GM10847 (cell line): ENCODE measurements around the gene LHB.

Experiments used
- POLR2A ChIP-seq: IDR thresholded peaks from 2 replicates; pipeline ENCODE4 v1.6.1; 2011; ENCODE audit not compliant: insufficient read length; ENCODE audit errors: extremely low read depth

Gene LHB

DNA sequence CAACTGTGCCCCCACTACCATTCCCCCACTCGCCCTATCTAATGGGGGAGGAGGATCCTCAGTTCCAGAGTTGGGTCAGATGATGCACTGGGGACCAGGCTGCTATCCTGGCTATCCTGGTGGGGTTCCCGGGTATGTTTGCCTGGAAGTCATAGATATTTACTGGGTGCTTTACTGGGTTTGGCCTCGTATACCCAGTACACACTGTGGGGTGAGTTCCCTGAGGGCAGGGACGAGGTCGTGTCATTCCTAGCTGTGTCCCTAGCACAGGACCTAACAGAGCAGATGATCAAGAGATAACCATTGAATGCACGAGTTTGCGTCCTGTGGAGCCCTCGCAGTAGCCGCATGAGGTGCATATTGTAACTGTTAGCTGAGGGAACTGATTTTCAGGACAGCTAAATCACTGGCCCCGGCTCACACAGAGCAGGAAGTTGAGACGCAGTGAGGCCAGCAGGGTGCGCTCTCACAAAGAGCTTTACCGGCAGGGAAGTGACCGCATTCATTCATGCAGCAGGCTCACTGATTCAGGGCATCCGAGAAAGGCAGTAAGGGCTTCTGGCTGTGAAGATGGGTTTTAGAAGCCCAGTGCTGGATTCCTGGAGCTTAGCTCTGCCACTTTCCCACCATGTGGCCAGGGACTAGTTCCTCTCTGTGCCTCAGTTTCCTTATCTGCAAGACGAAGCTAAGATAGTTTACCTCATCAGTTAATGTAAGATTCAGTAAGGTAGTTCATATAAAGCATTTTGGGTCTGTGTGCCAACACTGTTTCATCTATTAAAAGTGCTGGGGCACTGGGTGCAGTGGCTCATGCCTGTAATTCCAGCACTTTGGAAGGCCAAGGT is 17.2 kb downstream of the LHB start:
- TF ChIP-seq POLR2A: no peak

DNA sequence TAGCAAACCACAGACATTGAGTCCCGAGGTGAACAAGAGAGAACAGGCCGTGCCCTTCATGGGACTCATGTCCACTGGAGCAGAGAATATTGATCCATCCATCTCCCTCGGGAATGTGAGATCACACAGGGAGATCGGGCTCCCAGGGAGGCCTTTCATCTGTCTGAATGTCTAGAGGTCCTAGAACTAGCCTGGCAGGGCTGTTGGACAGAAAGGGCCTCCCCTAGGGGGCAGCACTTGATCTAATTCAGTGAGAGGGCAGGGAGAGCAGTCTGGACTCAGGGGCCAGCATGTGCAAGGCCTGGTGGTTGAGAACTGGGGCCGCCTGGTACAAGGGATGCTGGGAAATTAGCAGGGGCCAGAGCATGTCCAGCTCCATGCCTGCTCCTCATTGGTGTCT is 18.9 kb downstream of the LHB start:
- no peak for TF ChIP-seq POLR2A

DNA sequence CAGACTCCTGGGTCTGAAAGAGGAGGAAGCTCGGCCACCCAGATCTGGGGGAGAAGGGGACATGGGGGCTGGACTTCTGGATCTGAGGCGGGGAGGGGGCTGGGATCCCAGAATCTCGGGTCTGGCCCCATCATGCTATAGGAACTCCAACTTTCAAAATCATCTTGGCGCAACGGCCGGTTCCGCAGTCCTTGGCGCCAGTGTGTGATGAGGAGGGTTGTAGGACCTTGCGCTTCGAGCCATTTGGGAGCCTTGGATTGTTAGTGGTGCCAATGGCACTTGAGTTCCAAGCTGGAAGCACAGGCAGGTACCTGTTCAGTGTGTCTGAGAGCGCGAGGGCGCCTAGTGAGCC is 22.9 kb downstream of the LHB start:
- no peak for TF ChIP-seq POLR2A

DNA sequence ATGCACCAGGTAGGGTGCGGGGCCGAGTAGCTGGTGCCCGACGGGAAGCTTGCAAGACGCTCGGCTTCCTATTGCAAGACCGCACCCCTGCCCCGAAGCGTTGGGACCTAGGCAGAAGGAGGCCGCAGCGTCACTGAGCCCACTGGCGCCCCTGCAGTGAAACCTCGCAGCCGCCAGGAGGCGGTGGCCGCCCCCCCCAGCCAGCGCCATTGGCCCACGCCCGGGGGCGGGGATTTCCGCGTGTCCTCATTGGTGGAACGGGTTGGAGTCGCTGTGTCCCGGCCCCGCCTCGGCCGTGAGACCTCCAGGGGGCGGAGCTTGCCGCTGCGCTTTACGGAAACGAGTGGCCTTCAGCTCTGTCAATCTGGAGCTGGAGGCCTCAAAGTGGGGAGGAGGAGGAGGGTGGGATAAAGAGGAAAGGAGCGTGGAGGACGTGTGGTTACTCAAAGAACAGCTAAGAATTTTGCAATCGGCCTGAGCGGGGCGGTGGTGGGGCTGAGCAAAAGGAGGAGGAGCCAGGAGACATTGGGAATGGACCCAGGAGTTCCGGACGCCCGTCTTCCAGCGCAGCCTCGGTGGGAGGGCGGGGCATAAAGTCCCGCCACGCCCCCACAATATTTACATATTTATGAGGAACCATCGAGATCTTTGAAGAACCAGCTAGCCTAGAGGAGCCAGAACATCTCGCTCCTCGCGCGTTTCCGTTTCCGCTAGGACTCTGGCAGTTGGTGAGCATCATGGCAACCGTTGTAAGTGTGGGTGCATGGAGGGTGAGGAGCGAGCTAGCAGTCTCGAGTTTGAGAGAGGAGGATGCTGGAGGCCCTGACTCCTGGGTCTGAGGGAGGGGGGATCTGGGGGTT is 23.5 kb downstream of the LHB start, which contains the start of the genes GYS1 and RUVBL2:
TSS of gene GYS1 (minus strand) at position 135 of the 860 bp plus-strand sequence. CDS start 197 bp downstream, outside the sequence.
TSS of gene RUVBL2 (plus strand) at position 713 of the 860 bp plus-strand sequence. CDS start at position 738, 25 bp downstream.
- peak; percentile 75 for TF ChIP-seq POLR2A

DNA sequence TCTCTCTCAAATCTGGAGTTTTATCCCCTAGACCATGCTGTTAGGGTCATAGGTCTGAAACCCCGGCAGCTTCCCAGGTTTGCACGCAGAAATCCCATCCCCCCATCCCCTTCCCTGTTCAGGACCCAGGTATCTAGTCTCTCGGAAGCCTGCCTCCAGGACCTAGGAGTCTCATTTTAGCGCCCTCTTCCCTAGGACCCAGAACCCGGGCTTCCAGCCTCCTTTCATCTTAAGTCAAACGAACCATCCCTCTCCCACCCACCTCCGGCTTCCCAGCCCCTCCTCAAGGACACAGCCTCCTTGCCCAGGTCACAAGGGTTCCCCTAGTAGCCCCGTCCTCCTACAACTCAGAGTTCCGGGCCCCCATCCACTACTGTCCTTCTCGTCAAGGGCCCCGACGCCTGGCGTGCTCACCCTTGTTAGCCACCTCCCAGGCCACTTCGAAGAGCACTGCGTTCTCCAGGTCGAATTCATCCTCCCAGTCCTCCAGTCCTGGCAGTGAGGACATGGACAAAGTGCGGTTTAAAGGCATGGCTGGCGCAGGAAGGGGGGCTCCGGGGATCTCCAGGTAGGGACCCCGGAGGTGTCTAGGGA is 24.2 kb downstream of the LHB start:
- no peak for TF ChIP-seq POLR2A

DNA sequence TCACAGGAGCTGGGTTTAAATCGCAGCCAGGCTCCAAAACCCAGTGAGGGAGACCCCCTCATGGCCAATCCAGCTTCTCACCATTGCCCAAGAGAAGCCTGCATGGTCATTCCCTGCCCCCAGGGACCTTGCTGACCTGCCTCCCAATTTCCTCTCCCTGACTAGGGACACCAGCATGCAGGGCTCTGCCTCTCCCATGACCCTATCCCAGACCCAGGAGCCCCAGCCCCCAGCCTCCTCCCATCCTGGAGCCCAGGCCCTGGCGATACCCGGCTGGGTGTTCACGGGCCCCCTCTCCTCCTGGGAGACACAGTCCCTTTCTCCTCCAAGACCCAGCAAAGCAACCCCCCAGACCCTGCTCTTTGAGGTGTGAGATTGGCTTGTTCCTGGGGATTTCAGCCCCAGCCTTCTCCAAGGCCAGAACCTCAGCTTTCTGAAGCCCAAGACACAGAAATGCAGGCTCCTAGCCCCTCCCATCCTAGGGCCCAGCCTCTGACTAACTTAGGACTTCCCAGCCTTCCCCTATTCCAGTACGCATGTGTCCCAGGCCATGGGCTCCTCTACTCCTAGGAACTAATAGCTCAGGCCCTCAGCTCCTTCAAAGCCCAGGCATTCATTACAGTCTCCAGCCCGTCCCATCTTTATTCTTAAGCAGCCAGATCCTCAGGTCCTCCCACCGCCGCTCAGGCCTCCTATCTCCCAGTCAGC is 24.9 kb downstream of the LHB start:
- TF ChIP-seq POLR2A: no peak

DNA sequence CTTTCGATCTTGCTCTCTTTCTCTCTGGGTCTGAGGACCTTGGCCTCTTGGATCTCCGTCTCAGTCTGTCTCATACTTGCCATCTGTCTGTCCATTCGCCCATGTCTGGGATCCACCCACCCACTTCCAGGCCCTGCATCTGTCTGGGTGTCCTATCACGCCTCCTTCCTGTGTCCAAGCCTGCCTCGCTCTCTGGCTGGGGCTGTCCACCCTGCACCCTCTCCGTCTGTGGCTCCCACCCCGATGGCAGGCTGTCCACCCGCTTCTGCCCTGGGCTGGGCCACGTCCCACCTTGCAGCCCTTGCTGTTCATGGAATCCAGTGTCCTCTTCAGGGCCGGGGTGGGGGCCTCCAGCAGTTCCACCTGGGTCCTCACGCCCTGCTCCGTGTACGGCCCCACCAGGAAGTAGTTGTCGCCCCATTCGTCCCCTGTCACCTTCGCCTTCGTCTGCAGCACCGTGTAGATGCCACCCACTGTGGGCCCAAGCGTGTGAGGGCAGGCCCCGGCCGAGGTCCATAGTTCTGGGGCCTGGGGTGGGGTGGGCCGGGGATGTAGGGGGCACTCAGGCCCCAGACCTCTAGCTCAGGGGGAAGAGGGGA is 25.8 kb downstream of the LHB start:
- TF ChIP-seq POLR2A: no peak

DNA sequence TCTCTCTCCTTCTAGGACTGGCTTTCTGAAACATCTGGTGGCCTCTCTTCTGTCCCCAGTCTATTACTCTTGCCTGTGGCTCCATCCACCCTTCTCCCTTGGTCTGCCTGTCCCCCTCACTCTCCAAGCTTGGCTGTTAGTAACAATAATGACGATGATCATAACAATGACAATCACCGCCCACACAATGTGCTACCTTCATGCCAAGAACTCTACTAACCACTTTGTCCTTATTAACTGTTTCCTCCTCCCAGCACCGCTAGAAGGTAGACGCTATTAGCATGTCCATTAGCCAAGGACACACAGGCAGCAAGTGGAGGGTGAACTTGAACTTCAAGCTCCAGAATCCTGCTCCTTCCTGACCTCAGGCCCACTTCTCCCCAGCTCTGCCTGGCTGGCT is 26.5 kb downstream of the LHB start:
- no peak for TF ChIP-seq POLR2A

DNA sequence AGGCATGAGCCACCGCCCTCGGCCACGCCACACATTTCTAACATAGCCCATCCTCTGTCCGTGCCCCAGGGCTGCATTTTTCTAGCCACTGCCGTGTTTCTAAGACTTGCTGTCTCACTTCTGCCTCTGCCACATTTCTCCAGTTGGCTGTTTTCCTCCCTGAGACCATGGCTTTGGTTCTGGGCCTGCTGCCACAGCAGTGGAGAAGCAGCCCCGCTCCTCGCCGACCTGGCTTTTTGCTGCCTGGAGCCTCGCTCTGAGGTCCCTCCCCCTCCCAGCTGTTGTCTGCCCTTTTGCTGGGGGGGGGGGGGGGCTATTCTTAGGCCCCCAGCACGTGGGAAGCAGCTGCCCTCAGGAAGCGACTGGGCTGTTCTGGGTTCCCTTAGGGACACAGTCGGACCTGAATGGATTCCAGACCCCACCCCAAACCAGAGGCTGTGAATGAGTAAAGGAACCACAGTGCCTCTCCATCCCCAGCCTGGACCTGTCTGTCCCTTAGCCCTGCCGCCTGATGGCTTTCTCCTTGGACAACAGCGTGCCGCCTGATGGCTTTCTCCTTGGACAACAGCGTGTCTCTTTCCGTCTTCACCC is 27.1 kb downstream of the LHB start:
- TF ChIP-seq POLR2A: no peak

DNA sequence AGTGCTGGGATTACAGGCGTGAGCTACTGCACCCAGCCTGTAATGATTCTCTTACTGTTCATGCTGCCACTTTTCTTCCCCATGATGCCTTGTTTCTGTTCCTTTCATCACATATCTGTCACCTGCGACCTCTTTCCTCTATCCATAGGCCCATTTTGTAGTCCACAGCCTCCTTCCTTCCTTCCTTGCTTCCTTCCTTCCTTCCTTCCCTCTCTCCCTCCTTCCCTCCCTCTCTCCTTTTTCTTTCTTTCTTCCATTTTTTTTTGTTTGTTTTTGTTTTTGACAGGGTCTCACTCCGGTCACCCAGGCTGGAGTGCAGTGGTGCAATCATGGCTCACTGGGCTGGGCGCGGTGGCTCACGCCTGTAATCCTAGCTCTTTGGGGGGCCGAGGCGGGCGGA is 28.0 kb downstream of the LHB start:
- no peak for TF ChIP-seq POLR2A

DNA sequence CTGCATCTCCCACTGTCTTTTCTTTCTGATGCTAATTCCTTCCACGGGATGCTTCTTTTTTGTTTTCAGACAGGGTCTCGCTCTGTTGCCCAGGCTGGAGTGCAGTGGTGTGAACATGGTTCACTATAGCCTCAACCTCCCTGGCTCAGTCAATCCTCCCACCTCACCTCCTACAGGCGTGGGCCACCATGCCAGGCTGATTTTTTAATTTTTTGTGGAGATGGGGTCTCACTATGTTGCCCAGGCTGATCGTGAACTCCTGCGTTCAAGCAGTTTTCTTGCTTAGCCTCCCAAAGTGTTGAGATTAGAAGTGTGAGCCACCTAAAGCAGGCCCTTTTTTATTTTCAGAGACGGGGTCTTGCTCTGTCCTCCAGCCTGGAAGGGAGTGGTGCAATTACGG is 28.6 kb downstream of the LHB start:
- no peak for TF ChIP-seq POLR2A

DNA sequence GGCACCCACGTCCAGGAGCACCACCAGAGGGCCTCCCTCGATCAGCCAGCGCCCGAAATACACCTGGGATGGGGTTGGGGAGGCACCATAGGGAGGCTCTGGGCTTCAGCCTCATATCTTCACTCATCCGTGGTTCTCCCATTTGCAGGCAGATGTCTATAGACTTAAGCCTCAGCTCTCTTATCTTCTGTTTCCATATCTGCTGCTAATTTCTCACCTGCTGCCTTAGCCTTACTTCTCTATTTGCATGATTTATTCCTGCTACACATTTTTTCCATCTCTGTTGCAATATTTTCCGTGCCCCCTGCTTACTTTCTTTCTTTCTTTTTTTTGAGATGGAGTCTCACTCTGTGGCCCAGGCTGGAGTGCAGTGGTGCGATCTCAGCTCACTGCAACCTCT is 29.6 kb downstream of the LHB start:
- TF ChIP-seq POLR2A: no peak

DNA sequence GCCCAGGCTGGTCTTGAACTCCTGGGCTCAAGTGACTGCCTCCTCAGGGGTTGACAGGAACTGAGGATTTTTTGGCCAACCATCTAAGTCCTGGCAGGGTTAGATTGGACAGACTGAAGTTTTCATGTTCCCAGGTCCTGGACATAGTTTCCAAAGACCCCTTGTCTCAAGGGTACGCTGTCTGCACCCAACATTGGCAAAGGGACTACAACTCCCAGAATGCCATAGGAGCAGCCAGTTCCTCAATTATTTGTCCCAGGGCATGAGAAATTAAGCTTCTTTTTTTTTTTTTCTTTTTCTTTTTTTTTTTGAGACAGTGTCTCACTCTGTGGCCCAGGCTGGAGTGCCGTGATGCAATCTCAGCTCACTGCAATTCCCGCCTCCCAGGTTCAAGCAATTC is 30.7 kb downstream of the LHB start:
- no peak for TF ChIP-seq POLR2A

DNA sequence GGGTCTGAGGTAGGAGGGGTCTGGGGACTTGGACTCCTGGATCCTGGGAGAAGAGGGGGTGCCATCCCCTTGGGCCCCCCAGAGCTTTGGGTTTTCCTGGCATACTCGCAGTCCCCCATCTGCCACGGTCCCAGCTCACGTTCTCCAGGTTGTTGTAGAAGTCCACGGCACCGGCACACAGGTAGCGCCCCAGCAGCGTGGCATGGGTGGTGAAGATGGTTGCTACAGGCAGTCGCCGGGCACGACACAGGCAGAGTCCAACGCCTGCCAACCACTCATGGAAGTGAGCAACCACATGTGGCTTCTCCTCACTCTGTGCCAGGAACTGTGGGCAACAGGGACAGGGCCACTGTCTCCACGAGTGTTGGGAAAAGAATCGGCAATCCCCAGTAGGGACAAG is 31.2 kb downstream of the LHB start:
- no peak for TF ChIP-seq POLR2A
